Measurements from ENCODE around the gene GON7. TPM values are rescaled to one million over a fixed set of nuclear protein-coding genes. Genes with fewer than 3 reads are reported as not detected.

Gene GON7
- total and polyA plus RNA-seq, 2 of the 8 experiments (the other 6 are each of a cell fraction or from before 2014, with no cell fraction given), result 3.8 to 9.9 TPM

DNA sequence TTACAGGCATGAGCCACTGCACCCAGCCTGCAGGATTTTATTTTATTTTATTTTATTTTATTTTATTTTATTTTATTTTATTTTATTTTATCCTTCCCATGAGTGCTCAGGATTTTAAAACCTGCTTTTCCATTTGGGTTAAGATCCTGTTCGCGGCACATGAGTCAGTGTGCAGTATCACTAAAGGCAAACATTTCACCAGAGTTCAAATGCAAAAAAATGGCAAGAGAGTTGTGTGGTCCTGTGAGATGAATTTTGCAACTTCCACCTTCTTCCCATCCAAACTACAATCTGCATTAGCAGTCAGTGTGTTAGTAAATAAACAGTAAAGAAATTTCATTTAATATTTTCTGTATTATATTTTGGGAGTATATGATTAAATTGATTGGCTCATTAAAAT lies 51.2 kb downstream of the GON7 start (continued):
- TF ChIP-seq, protein P1, sequence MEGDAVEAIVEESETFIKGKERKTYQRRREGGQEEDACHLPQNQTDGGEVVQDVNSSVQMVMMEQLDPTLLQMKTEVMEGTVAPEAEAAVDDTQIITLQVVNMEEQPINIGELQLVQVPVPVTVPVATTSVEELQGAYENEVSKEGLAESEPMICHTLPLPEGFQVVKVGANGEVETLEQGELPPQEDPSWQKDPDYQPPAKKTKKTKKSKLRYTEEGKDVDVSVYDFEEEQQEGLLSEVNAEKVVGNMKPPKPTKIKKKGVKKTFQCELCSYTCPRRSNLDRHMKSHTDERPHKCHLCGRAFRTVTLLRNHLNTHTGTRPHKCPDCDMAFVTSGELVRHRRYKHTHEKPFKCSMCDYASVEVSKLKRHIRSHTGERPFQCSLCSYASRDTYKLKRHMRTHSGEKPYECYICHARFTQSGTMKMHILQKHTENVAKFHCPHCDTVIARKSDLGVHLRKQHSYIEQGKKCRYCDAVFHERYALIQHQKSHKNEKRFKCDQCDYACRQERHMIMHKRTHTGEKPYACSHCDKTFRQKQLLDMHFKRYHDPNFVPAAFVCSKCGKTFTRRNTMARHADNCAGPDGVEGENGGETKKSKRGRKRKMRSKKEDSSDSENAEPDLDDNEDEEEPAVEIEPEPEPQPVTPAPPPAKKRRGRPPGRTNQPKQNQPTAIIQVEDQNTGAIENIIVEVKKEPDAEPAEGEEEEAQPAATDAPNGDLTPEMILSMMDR (IDR thresholded peaks at IDR 0.05; ENCODE audit: control extremely low read depth in 1 of 3, insufficient read depth in 1 of 3, low read depth in 1 of 3, low read length in 3 of 3), result no peak
